K562 (cell line): ENCODE measurements around the gene JMY. TPM values are rescaled to one million over a fixed set of nuclear protein-coding genes. Genes with fewer than 3 reads are reported as not detected.

Experiments used
- ATAC-seq: fragments of 200-7000 bp; cut with Tn5 transposase; 3 replicates; pipeline ENCODE4 v1.9.1; 2020; ENCODE audit warnings: moderate library complexity
- BruUV-seq: library from RNA; stranded (reverse); fragments of 400-500 nt; replicated peaks from 2 replicates; lab custom pipeline; 2021; lab: Mats Ljungman, UMichigan
- CTCF ChIA-PET: fragments of 300-600 bp; formaldehyde crosslinking; extraction: SDS; loops from one replicate; lab custom pipeline; 2021; ENCODE audit warnings: low intra/inter-chr PET ratio; lab: Yijun Ruan, JAX
- POLR2A ChIA-PET: fragments of 300-600, 350-650 bp; sonication (Branson Sonifier 250); formaldehyde crosslinking; extraction: SDS; loops from one replicate; lab custom pipeline; 2021; ENCODE audit warnings: antibody characterized with exemption, inconsistent platforms; lab: Yijun Ruan, JAX
- DNase-seq, 4 experiments: peaks; one replicate each; pipeline versions ENCODE4 v3.0.0 to v3.0.0-alpha.2; 2011 to 2018; ENCODE audit warnings: low spot score in 3 of 4, mixed read lengths in 3 of 4; ENCODE audit errors: extremely low read depth in 1 of 4
- FAIRE-seq: peaks from 2 replicates; lab custom pipeline; 2011; peaks lifted over from hg19 to GRCh38; lab: Jason Lieb, UNC
- H2AFZ ChIP-seq: 2 replicates; pipeline ENCODE4 v1.6.0; 2011; ENCODE audit warnings: low read depth, low read length, control low read depth, inconsistent platforms
- H3K27ac ChIP-seq: fragments of 200-600 bp; 3 replicates; pipeline ENCODE4 v1.8.0; 2011; ENCODE audit warnings: low read depth, mild to moderate bottlenecking, control low read depth, inconsistent platforms, low read length, moderate library complexity, mixed read lengths; ENCODE audit errors: extremely low read depth
- H3K27me3 ChIP-seq, 2 experiments: fragments of 300-600 bp in 1 of 2; 2 replicates in 1 of 2; 3 replicates in 1 of 2; pipeline versions ENCODE4 v1.6.0 to v1.8.0; 2011; ENCODE audit warnings: inconsistent platforms in 2 of 2, low read length in 2 of 2, mild to moderate bottlenecking in 1 of 2, mixed read lengths in 1 of 2, moderate library complexity in 1 of 2; ENCODE audit not compliant: control insufficient read depth in 2 of 2, insufficient read depth in 2 of 2
- H3K36me3 ChIP-seq: fragments of 300-600 bp; 3 replicates; pipeline ENCODE4 v1.8.0; 2011; ENCODE audit warnings: mild to moderate bottlenecking, low read length, inconsistent platforms; ENCODE audit not compliant: control insufficient read depth, insufficient read depth
- H3K4me1 ChIP-seq, 2 experiments: fragments of 200-600 bp in 1 of 2; replicated peaks in 1 of 2; 2 replicates in 1 of 2; 3 replicates in 1 of 2; pipeline versions ENCODE4 v1.5.1 to v1.8.0; 2011; ENCODE audit warnings: inconsistent platforms in 2 of 2, low read length in 2 of 2, mild to moderate bottlenecking in 1 of 2, mixed read lengths in 1 of 2, moderate library complexity in 1 of 2; ENCODE audit not compliant: control insufficient read depth in 2 of 2, insufficient read depth in 2 of 2
- H3K4me2 ChIP-seq: 2 replicates; pipeline ENCODE4 v1.6.1; 2011; ENCODE audit warnings: low read length, control low read depth, inconsistent platforms, mixed read lengths; ENCODE audit not compliant: insufficient read depth
- H3K4me3 ChIP-seq: fragments of 200-600 bp; sonication (generic), shearing (Covaris generic); 2 replicates; pipeline ENCODE4 v1.5.1; 2016; ENCODE audit warnings: control low read depth, inconsistent platforms
- H3K79me2 ChIP-seq: fragments of 200-600 bp; 3 replicates; pipeline ENCODE4 v1.8.0; 2011; ENCODE audit warnings: low read length, inconsistent platforms; ENCODE audit not compliant: control insufficient read depth, insufficient read depth
- H3K9ac ChIP-seq, 2 experiments: 2 replicates each; pipeline versions ENCODE4 v1.6.0 to v1.6.1; 2011; ENCODE audit warnings: low read depth in 2 of 2, low read length in 2 of 2, control low read depth in 1 of 2, inconsistent platforms in 1 of 2, mild to moderate bottlenecking in 1 of 2, mixed read lengths in 1 of 2; ENCODE audit not compliant: insufficient read depth in 1 of 2
- H3K9me1 ChIP-seq: one replicate; pipeline ENCODE4 v1.6.0; 2011; ENCODE audit warnings: inconsistent platforms, mild to moderate bottlenecking, low read length, moderate library complexity; ENCODE audit not compliant: control insufficient read depth, insufficient read depth
- H3K9me3 ChIP-seq: replicated peaks from 2 replicates; pipeline ENCODE4 v1.5.1; 2011; ENCODE audit warnings: low read depth, low read length, inconsistent platforms; ENCODE audit not compliant: control insufficient read depth, insufficient read depth
- H4K20me1 ChIP-seq: replicated peaks from 2 replicates; pipeline ENCODE4 v1.6.1; 2011; ENCODE audit warnings: low read length, inconsistent platforms, mixed read lengths; ENCODE audit not compliant: control insufficient read depth, insufficient read depth
- ETV5 ChIP-seq: sonication (generic); formaldehyde crosslinking; IDR thresholded peaks from 2 replicates; pipeline ENCODE4 v1.4.0; 2020; ENCODE audit warnings: low read depth, mild to moderate bottlenecking, missing genetic modification reagents
- NUFIP1 ChIP-seq: fragments of 450-650 bp; IDR thresholded peaks from 2 replicates; pipeline ENCODE4 v1.6.1; 2018; ENCODE audit not compliant: partially characterized antibody
- SMC3 ChIP-seq: conservative IDR thresholded peaks from 2 replicates; pipeline ENCODE4 v1.6.1; 2011; ENCODE audit warnings: low read depth, low read length, improper control_type of control experiment; ENCODE audit not compliant: insufficient read depth
- SRSF1 ChIP-seq: fragments of 200-400 bp; formaldehyde crosslinking; IDR thresholded peaks from 2 replicates; pipeline ENCODE4 v1.6.1; 2017; ENCODE audit warnings: mild to moderate bottlenecking, low read depth, low read length, moderate library complexity
- ZNF121 ChIP-seq: sonication (generic); formaldehyde crosslinking; conservative IDR thresholded peaks from 2 replicates; pipeline ENCODE4 v1.8.0; 2022; ENCODE audit warnings: missing genetic modification reagents
- ZNF518B ChIP-seq: fragments of 250-450 bp; sonication (Bioruptor Pico); IDR thresholded peaks from 2 replicates; pipeline ENCODE4 v1.5.0; 2021; ENCODE audit warnings: mild to moderate bottlenecking, moderate library complexity
- WGBS: fragments of 100-300 bp; shearing (Covaris generic); methylation state at CpG from one replicate; pipeline ENCODE4 v1.1.6; 2016; ENCODE audit warnings: low coverage, mixed read lengths; ENCODE audit not compliant: insufficient coverage; ENCODE audit errors: missing lambda C conversion rate; 5-methylcytosine and 5-hydroxymethylcytosine counted together
- in situ Hi-C: fragments of 300-500 bp; cut with MboI; formaldehyde crosslinking; loops from 4 replicates; pipeline ENCODE4 v1.15.0; 2018; ENCODE audit warnings: inconsistent platforms, mixed read lengths
- intact Hi-C: fragments of 100-400 bp; cut with micrococcal nuclease; formaldehyde crosslinking; loops from 2 replicates; pipeline ENCODE4 v1.14.2; 2022
- polyA plus RNA-seq, 8 experiments: library from polyadenylated mRNA; depleted of rRNA in 4 of 8; stranded (reverse) in 5 of 8; unstranded in 3 of 8; fragments of >200 nt; fragmentation: Nextera tagmentation in 2 of 8; fragmentation: Illumina TruSeq in 1 of 8; extraction: Ambion mirVana in 2 of 8; extraction: Trizol in 1 of 8; gene quantifications; 2 replicates each; pipeline versions ENCODE4 v1.2.1 to v1.2.3, GENCODE V29; 2011 to 2014; ENCODE audit warnings: inconsistent platforms in 1 of 8, missing spikeins in 1 of 8
- total RNA-seq, 7 experiments: library from RNA; depleted of rRNA in 6 of 7; stranded (reverse); fragments of >200 nt in 6 of 7; fragmentation: Illumina TruSeq in 2 of 7; extraction: Trizol in 2 of 7; gene quantifications; 2 replicates each; pipeline versions ENCODE4 v1.2.1 to v1.2.3, GENCODE V29; 2011 to 2021; ENCODE audit warnings: low replicate concordance in 1 of 7

Gene JMY
- total and polyA plus RNA-seq, 9 of the 15 experiments (the other 6 are each of a cell fraction or from before 2014, with no cell fraction given) = 1.1 to 5.5 (median 3.7) TPM

- intact Hi-C loops = no loop called here
- BruUV-seq = no TSS peak
- no peaks in the 10 kb centered on the region for H3K4me1 ChIP-seq
- no peaks in the 10 kb centered on the region for H3K36me3 ChIP-seq
- H3K27ac ChIP-seq = no peak overlapping the region
- FAIRE-seq (no peak), ATAC-seq (no peak), DNase-seq (no peak)
- CTCF ChIA-PET = no interaction called here
- H3K9me1 ChIP-seq = no peaks in the 10 kb centered on the region
- TF ChIP-seq ZNF518B (CRISPR knock-in tag) (no peak), SRSF1 (no peak), NUFIP1 (no peak), ZNF121 (CRISPR knock-in tag) (peak; percentile 60; the same call in 1 of the 2 replicates), SMC3 (no peak), ETV5 (CRISPR knock-in tag) (no peak)
- H4K20me1 ChIP-seq = no peaks in the 10 kb centered on the region
- no peak overlapping the region for H3K9ac ChIP-seq
- in situ Hi-C loops = no loop called here
- WGBS = 83% methylated on average over 5 of the region's 5 CpGs
- no peak overlapping the region for H3K4me2 ChIP-seq
- no peaks in the 10 kb centered on the region for H3K27me3 ChIP-seq
- H3K9me3 ChIP-seq = no peaks in the 10 kb centered on the region
- H2AFZ ChIP-seq = no peak overlapping the region
- H3K4me3 ChIP-seq = no peak overlapping the region
- POLR2A ChIA-PET = interaction anchor here (1.1 to 1.4 kb wide), 2 partner anchors 9 to 21 kb away, joined by 4 read pairs; no protein-coding TSS in a partner anchor
- H3K79me2 ChIP-seq = no peaks in the 10 kb centered on the region
Observed at GRCh38 chr5:79225441-79225840, 10.5 kb upstream of the JMY start.
